Jurkat, Clone E6-1 (cell line): Measurements from ENCODE around the gene RPS21.
"Not testable (repeated sequence)": the region's sequence is repeated elsewhere in the genome, so short reads cannot be mapped to it uniquely, and the experiment has no call there.

Experiments
- DNase-seq: peaks from one replicate; pipeline ENCODE4 v3.0.0-alpha.2; 2011; ENCODE audit warnings: low read depth, low spot score
- H3K4me3 ChIP-seq: 2 replicates; pipeline ENCODE4 v1.5.1; 2011; ENCODE audit warnings: mild to moderate bottlenecking, low read length, control low read depth, moderate library complexity

The RPS21 gene

GRCh38 chr20:62373631-62374179 is 13.2 kb upstream of the RPS21 start:
- not testable (repeated sequence) for DNase-seq, H3K4me3 ChIP-seq

GRCh38 chr20:62374331-62375152 is 12.4 kb upstream of the RPS21 start:
- no peak overlapping the region for H3K4me3 ChIP-seq
- no peak for DNase-seq

- H3K4me3 ChIP-seq, result no peak overlapping the region
- no peak for DNase-seq
These were observed 10.5 kb upstream of the RPS21 start for GRCh38 chr20:62376112-62377063.

- no peak for DNase-seq
- no peak overlapping the region for H3K4me3 ChIP-seq
These were observed 9.8 kb upstream of the RPS21 start for GRCh38 chr20:62377064-62377461.

GRCh38 chr20:62377615-62378178 is 9.2 kb upstream of the RPS21 start:
- DNase-seq, result no peak

GRCh38 chr20:62378215-62378614 is 8.7 kb upstream of the RPS21 start:
- no peak for DNase-seq
- no peak overlapping the region for H3K4me3 ChIP-seq

More at GRCh38 chr20:62377615-62378178, 9.2 kb upstream of the RPS21 start:
- no peak overlapping the region for H3K4me3 ChIP-seq

- no peak overlapping the region for H3K4me3 ChIP-seq
- no peak for DNase-seq
These were observed 5.6 kb upstream of the RPS21 start for GRCh38 chr20:62381202-62381797.

- no peak overlapping the region for H3K4me3 ChIP-seq
- no peak for DNase-seq
These were observed 5.1 kb upstream of the RPS21 start for GRCh38 chr20:62381842-62382241.

- H3K4me3 ChIP-seq, result peak overlapping the region; percentile 28
- DNase-seq, result peak; percentile 76
These were observed 4.4 kb upstream of the RPS21 start for GRCh38 chr20:62382306-62383198.

GRCh38 chr20:62387219-62387913 is 463 bp downstream of the RPS21 start:
- DNase-seq, result no peak
- H3K4me3 ChIP-seq, result peak overlapping the region; percentile 99

GRCh38 chr20:62387933-62388635 is 1.2 kb downstream of the RPS21 start:
- peak overlapping the region; percentile 99 for H3K4me3 ChIP-seq
- DNase-seq, result no peak

- DNase-seq, result peak; percentile 24
- H3K4me3 ChIP-seq, result peak overlapping the region; percentile 99; the same call in 1 of the 2 replicates
These were observed 2.1 kb downstream of the RPS21 start for GRCh38 chr20:62388839-62389600.

- DNase-seq, result no peak
- no peak overlapping the region for H3K4me3 ChIP-seq
These were observed 2.7 kb downstream of the RPS21 start for GRCh38 chr20:62389601-62390087.

GRCh38 chr20:62390317-62391164 is 3.6 kb downstream of the RPS21 start:
- no peak overlapping the region for H3K4me3 ChIP-seq
- DNase-seq, result no peak
